Tibial nerve (tissue), 4 donors: ENCODE data around the gene SHISA7.

Experiments used
- EP300 ChIP-seq, 2 donors: sonication (generic); formaldehyde crosslinking; IDR thresholded peaks; one replicate each; pipeline ENCODE4 v1.6.1; 2017; ENCODE audit warnings: antibody characterized with exemption in 2 of 2, mild to moderate bottlenecking in 1 of 2
- TF ChIP-seq, protein P1 (sequence below), 5 experiments: fragments of 200-600 bp in 3 of 5; fragments of 450-650 bp in 2 of 5; sonication (generic) in 3 of 5; IDR thresholded peaks; one replicate each; pipeline ENCODE4 v1.5.1; 2016 to 2019; ENCODE audit warnings: antibody characterized with exemption in 5 of 5, mild to moderate bottlenecking in 3 of 5, moderate library complexity in 2 of 5

DNA sequence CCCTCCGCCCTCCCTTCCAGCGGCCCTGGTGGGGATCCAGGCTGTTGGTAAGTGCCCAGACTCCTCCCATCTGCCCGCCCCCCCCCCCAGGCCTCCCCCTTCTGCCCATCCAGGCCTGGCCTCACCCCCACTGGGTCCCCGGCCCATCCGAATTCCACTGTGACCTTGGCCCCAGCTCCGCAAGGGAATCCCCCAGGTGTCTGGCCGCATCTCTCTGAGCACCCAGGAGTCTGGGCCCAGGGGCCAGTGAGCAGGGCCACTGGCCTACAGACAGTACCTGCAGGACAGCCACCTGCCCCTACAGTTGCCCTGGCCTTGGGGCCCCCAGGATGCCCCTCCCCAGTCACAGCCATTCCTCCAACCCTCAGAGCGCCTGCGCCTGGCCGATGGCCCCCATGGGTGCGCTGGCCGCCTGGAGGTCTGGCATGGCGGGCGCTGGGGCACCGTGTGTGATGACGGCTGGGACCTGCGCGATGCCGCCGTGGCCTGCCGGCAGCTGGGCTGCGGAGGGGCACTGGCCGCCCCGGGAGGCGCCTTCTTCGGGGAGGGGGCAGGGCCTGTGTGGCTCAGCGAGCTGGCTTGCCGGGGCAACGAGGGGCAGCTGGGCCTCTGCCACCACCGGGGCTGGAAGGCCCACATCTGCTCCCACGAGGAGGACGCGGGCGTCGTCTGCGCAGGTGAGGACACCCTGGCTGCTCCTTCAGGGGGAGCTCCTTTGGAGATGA is 46.0 kb upstream of the SHISA7 start:
- no peak for TF ChIP-seq EP300 (IDR thresholded peaks at IDR 0.05)
- TF ChIP-seq, protein P1, sequence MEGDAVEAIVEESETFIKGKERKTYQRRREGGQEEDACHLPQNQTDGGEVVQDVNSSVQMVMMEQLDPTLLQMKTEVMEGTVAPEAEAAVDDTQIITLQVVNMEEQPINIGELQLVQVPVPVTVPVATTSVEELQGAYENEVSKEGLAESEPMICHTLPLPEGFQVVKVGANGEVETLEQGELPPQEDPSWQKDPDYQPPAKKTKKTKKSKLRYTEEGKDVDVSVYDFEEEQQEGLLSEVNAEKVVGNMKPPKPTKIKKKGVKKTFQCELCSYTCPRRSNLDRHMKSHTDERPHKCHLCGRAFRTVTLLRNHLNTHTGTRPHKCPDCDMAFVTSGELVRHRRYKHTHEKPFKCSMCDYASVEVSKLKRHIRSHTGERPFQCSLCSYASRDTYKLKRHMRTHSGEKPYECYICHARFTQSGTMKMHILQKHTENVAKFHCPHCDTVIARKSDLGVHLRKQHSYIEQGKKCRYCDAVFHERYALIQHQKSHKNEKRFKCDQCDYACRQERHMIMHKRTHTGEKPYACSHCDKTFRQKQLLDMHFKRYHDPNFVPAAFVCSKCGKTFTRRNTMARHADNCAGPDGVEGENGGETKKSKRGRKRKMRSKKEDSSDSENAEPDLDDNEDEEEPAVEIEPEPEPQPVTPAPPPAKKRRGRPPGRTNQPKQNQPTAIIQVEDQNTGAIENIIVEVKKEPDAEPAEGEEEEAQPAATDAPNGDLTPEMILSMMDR (IDR thresholded peaks at IDR 0.05) = no peak
